A673 (cell line): Measurements from ENCODE around the gene ZC3H15. TPM values are rescaled to one million over a fixed set of nuclear protein-coding genes. Genes with fewer than 3 reads are reported as not detected.

ENCODE experiments used
- BruUV-seq: library from RNA; stranded (reverse); fragments of 400-500 nt; replicated peaks from 2 replicates; lab custom pipeline; 2021; lab: Mats Ljungman, UMichigan
- CTCF ChIA-PET: fragments of 300-600 bp; sonication (Branson Sonifier 250); formaldehyde crosslinking; loops from one replicate; lab custom pipeline; 2022; ENCODE audit warnings: antibody characterized with exemption; lab: Charles Lee
- POLR2A ChIA-PET: fragments of 300-600 bp; sonication (Branson Sonifier 250); formaldehyde crosslinking; loops from one replicate; lab custom pipeline; 2022; ENCODE audit warnings: antibody characterized with exemption; ENCODE audit not compliant: low non-redundant PET; lab: Charles Lee
- DNase-seq: peaks from one replicate; pipeline ENCODE4 v3.0.0-alpha.2; 2015; ENCODE audit warnings: low spot score
- H3K27ac ChIP-seq: fragments of 200-600 bp; sonication (generic); 2 replicates; pipeline ENCODE4 v1.5.1; 2016; ENCODE audit warnings: mixed run types, low read depth, mild to moderate bottlenecking, mixed read lengths, antibody characterized with exemption, low read length; ENCODE audit not compliant: poor library complexity, severe bottlenecking
- H3K27me3 ChIP-seq: fragments of 200-600 bp; sonication (generic); replicated peaks from 2 replicates; pipeline ENCODE4 v1.6.1; 2017; ENCODE audit warnings: mixed run types, low read depth, mild to moderate bottlenecking, mixed read lengths, antibody characterized with exemption, low read length; ENCODE audit not compliant: insufficient read depth, poor library complexity
- H3K36me3 ChIP-seq: fragments of 200-600 bp; sonication (generic); 2 replicates; pipeline ENCODE4 v1.6.1; 2016; ENCODE audit warnings: mixed run types, mild to moderate bottlenecking, mixed read lengths, antibody characterized with exemption, low read length; ENCODE audit not compliant: insufficient read depth, poor library complexity, severe bottlenecking
- H3K4me1 ChIP-seq: fragments of 200-600 bp; sonication (generic); 2 replicates; pipeline ENCODE4 v1.6.1; 2017; ENCODE audit warnings: mixed run types, mild to moderate bottlenecking, mixed read lengths, antibody characterized with exemption, low read length; ENCODE audit not compliant: insufficient read depth, poor library complexity, severe bottlenecking
- H3K4me3 ChIP-seq: fragments of 200-600 bp; sonication (generic); 2 replicates; pipeline ENCODE4 v1.5.1; 2016; ENCODE audit warnings: low read depth, mixed run types, mild to moderate bottlenecking, mixed read lengths, low read length; ENCODE audit not compliant: poor library complexity, severe bottlenecking
- H3K9me3 ChIP-seq: fragments of 200-600 bp; sonication (generic); 2 replicates; pipeline ENCODE4 v1.6.1; 2016; ENCODE audit warnings: mixed run types, low read depth, mild to moderate bottlenecking, mixed read lengths, antibody characterized with exemption, low read length; ENCODE audit not compliant: poor library complexity, severe bottlenecking
- EZH2 ChIP-seq: fragments of 200-600 bp; sonication (generic); IDR thresholded peaks from 2 replicates; pipeline ENCODE4 v1.6.1; 2017; ENCODE audit warnings: borderline replicate concordance, low read depth, mild to moderate bottlenecking, mixed read lengths, antibody characterized with exemption, low read length; ENCODE audit not compliant: poor library complexity, severe bottlenecking
- intact Hi-C: fragments of 100-400 bp; cut with micrococcal nuclease; formaldehyde crosslinking; loops from one replicate; pipeline ENCODE4 v1.10.0; 2022; ENCODE audit not compliant: unreplicated experiment
- total RNA-seq: library from RNA; stranded (reverse); gene quantifications from 2 replicates; pipeline ENCODE4 v1.2.3, GENCODE V29; 2021
- TF ChIP-seq, protein P1 (sequence below): fragments of 300-800, 200-600 bp; sonication (generic); conservative IDR thresholded peaks from 2 replicates; pipeline ENCODE4 v1.5.1; 2017; ENCODE audit warnings: low read depth, mild to moderate bottlenecking, antibody characterized with exemption, low read length, moderate library complexity, mixed read lengths

ZC3H15 gene
- total RNA-seq, 1 experiment from 2014 or later = 95.1 TPM

DNA sequence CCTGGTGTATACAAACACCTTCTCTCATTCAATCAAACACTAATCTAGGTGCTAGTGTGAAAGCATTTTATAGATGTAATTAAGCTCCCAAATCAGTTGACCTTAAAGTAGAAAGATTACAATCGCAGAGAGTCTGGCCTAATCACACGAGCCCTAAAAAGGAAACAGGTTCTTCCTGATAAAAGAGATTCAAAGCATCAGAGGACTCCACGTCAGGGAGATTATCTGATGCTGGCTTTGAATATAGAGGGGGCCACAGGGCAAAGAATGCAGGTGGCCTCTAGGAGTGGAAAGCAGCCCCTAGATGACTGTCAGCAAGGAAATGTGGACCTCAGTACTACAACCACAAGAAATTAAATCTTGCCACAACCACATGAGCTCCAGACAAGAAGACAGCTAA, 28.2 kb upstream of the ZC3H15 start:
- no peak for DNase-seq
- no TSS peak for BruUV-seq
- CTCF ChIA-PET = no interaction called here

GRCh38 chr2:186459009-186459408, 27.1 kb upstream of the ZC3H15 start:
- no peak for DNase-seq
- no peak for TF ChIP-seq EZH2
- TF ChIP-seq, protein P1, sequence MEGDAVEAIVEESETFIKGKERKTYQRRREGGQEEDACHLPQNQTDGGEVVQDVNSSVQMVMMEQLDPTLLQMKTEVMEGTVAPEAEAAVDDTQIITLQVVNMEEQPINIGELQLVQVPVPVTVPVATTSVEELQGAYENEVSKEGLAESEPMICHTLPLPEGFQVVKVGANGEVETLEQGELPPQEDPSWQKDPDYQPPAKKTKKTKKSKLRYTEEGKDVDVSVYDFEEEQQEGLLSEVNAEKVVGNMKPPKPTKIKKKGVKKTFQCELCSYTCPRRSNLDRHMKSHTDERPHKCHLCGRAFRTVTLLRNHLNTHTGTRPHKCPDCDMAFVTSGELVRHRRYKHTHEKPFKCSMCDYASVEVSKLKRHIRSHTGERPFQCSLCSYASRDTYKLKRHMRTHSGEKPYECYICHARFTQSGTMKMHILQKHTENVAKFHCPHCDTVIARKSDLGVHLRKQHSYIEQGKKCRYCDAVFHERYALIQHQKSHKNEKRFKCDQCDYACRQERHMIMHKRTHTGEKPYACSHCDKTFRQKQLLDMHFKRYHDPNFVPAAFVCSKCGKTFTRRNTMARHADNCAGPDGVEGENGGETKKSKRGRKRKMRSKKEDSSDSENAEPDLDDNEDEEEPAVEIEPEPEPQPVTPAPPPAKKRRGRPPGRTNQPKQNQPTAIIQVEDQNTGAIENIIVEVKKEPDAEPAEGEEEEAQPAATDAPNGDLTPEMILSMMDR = peak; percentile 28; the same call in 1 of the 2 replicates
- no peak overlapping the region for H3K4me3 ChIP-seq
- no peaks in the 10 kb centered on the region for H3K4me1 ChIP-seq
- ChIA-PET POLR2A (no interaction called here), CTCF (no interaction called here)
- no TSS peak for BruUV-seq
- H3K9me3 ChIP-seq = no peaks in the 10 kb centered on the region
- H3K27ac ChIP-seq = no peak overlapping the region
- intact Hi-C loops = loop anchor here (10.0 kb wide), 1 partner anchor 714 kb away; no protein-coding TSS in a partner anchor
- no peaks in the 10 kb centered on the region for H3K27me3 ChIP-seq
- H3K36me3 ChIP-seq = no peaks in the 10 kb centered on the region

More for the DNA sequence above, 28.2 kb upstream of the ZC3H15 start:
- Histone ChIP-seq H3K27ac (no peak overlapping the region), H3K36me3 (no peaks in the 10 kb centered on the region), H3K4me1 (no peaks in the 10 kb centered on the region), H3K9me3 (no peaks in the 10 kb centered on the region), H3K27me3 (no peaks in the 10 kb centered on the region), H3K4me3 (no peak overlapping the region)
- intact Hi-C loops = loop anchor here (10.0 kb wide), 1 partner anchor 713 kb away; no protein-coding TSS in a partner anchor
- TF ChIP-seq EZH2 = no peak
- TF ChIP-seq, protein P1 = no peak
- POLR2A ChIA-PET = no interaction called here

GRCh38 chr2:186460465-186460864, 25.6 kb upstream of the ZC3H15 start:
- peak; percentile 17 for DNase-seq
- no peak overlapping the region for H3K4me3 ChIP-seq
- intact Hi-C loops = no loop called here
- H3K9me3 ChIP-seq = no peaks in the 10 kb centered on the region
- ChIA-PET POLR2A (no interaction called here), CTCF (interaction anchor here (0.6 to 0.7 kb wide), 2 partner anchors 26 to 181 kb away, joined by 3 read pairs; no protein-coding TSS in a partner anchor)
- no peaks in the 10 kb centered on the region for H3K27me3 ChIP-seq
- H3K36me3 ChIP-seq = no peaks in the 10 kb centered on the region
- H3K4me1 ChIP-seq = no peaks in the 10 kb centered on the region
- no TSS peak for BruUV-seq
- TF ChIP-seq, protein P1 = peak; percentile 41
- TF ChIP-seq EZH2 = no peak
- H3K27ac ChIP-seq = no peak overlapping the region
